Caco-2 (cell line): ENCODE results near the gene TRAPPC14. TPM values are rescaled to one million over a fixed set of nuclear protein-coding genes. Genes with fewer than 3 reads are reported as not detected.

Source experiments
- BruUV-seq: library from RNA; stranded (reverse); fragments of 400-500 nt; replicated peaks from 2 replicates; lab custom pipeline; 2021; lab: Mats Ljungman, UMichigan
- CTCF ChIA-PET: fragments of 300-600 bp; sonication (Branson Sonifier 250); formaldehyde crosslinking; loops from one replicate; lab custom pipeline; 2022; ENCODE audit warnings: antibody characterized with exemption; lab: Charles Lee
- POLR2A ChIA-PET: fragments of 300-600 bp; sonication (Branson Sonifier 250); formaldehyde crosslinking; loops from one replicate; lab custom pipeline; 2022; ENCODE audit warnings: antibody characterized with exemption; lab: Charles Lee
- DNase-seq, 2 experiments: peaks; one replicate each; pipeline versions ENCODE4 v3.0.0 to v3.0.0-alpha.2; 2020 to 2022
- H3K27me3 ChIP-seq: replicated peaks from 2 replicates; pipeline ENCODE4 v1.6.0; 2011; ENCODE audit warnings: low read length; ENCODE audit not compliant: control insufficient read depth, insufficient read depth
- H3K36me3 ChIP-seq: 2 replicates; pipeline ENCODE4 v1.5.1; 2011; ENCODE audit warnings: low read length; ENCODE audit not compliant: control insufficient read depth, insufficient read depth
- H3K4me1 ChIP-seq: fragments of 250-450 bp; sonication (Bioruptor Pico); 2 replicates; pipeline ENCODE4 v1.5.1; 2020; ENCODE audit warnings: mild to moderate bottlenecking
- H3K4me3 ChIP-seq: 2 replicates; pipeline ENCODE4 v1.5.1; 2011; ENCODE audit warnings: low read depth, mild to moderate bottlenecking, control low read depth, low read length
- H3K9me3 ChIP-seq: fragments of 250-450 bp; sonication (Bioruptor Pico); 2 replicates; pipeline ENCODE4 v1.5.1; 2020; ENCODE audit warnings: mild to moderate bottlenecking, moderate library complexity
- H3K27ac Mint-ChIP-seq: one replicate; pipeline ENCODE4 v1.8.0; 2022; ENCODE audit warnings: mixed read lengths; ENCODE audit not compliant: unreplicated experiment
- H3K27me3 Mint-ChIP-seq: one replicate; pipeline ENCODE4 v1.8.0; 2022; ENCODE audit warnings: mixed read lengths; ENCODE audit not compliant: insufficient read depth, unreplicated experiment
- H3K36me3 Mint-ChIP-seq: one replicate; pipeline ENCODE4 v1.8.0; 2022; ENCODE audit warnings: mild to moderate bottlenecking, mixed read lengths; ENCODE audit not compliant: insufficient read depth, unreplicated experiment
- H3K4me1 Mint-ChIP-seq: one replicate; pipeline ENCODE4 v1.8.0; 2022; ENCODE audit warnings: low read depth, mixed read lengths; ENCODE audit not compliant: unreplicated experiment
- H3K4me3 Mint-ChIP-seq: one replicate; pipeline ENCODE4 v1.8.0; 2022; ENCODE audit warnings: mild to moderate bottlenecking, moderate library complexity, mixed read lengths; ENCODE audit not compliant: unreplicated experiment
- H3K9me3 Mint-ChIP-seq: one replicate; pipeline ENCODE4 v1.8.0; 2022; ENCODE audit warnings: mixed read lengths; ENCODE audit not compliant: unreplicated experiment
- intact Hi-C: fragments of 100-400 bp; cut with micrococcal nuclease; formaldehyde crosslinking; loops from one replicate; pipeline ENCODE4 v1.10.0; 2022; ENCODE audit not compliant: unreplicated experiment
- total RNA-seq: library from RNA; stranded (reverse); gene quantifications from 2 replicates; pipeline ENCODE4 v1.2.3, GENCODE V29; 2022
- TF ChIP-seq, protein P1 (sequence below), 2 experiments: fragments of 200-600 bp in 1 of 2; IDR thresholded peaks; 1 replicate in 1 of 2; 2 replicates in 1 of 2; pipeline versions ENCODE4 v1.5.1 to v1.8.0; 2011 to 2022; ENCODE audit warnings: antibody characterized with exemption in 1 of 2, control low read depth in 1 of 2, inconsistent platforms in 1 of 2, low read depth in 1 of 2, low read length in 1 of 2, mild to moderate bottlenecking in 1 of 2, moderate library complexity in 1 of 2; ENCODE audit not compliant: insufficient read depth in 1 of 2, severe bottlenecking in 1 of 2, unreplicated experiment in 1 of 2

TRAPPC14 gene
- total RNA-seq, 1 experiment from 2014 or later, result 23.2 TPM

DNA sequence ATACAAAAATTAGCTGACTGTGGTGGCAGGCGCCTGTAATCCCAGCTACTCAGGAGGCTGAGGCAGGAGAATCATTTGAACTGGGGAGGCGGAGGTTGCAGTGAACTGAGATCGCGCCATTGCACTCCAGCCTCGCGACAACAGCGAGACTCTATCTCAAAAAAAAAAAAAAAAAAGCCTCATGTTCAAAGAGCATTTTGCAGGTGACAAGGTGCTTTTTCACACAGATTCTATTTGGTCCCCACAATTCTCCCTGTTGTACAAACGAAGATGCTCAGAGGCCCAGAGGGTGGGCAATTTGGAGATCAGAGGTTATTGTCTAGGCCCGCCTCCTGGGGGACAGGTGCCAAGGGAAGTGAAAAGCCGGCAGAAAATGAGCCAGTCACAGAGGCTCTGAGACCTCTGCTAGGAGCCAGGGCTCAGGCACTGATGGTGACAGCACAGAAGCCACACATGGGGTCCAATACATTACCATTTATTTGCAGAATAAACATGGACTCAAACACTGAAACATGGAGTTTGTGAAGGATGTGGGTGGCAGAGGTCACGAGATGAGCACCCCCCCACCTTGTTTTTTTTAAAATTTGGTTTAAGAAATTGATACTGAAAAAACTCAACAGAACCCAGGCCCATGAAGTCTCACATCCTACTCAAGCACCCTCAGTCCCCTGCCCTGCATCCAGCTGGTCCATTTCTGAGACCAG lies 10.8 kb upstream of the TRAPPC14 start:
- intact Hi-C loops, result no loop called here
- Histone ChIP-seq H3K36me3 (no peaks in the 10 kb centered on the region), H3K4me3 (no peak overlapping the region), H3K27me3 (no peaks in the 10 kb centered on the region), H3K4me1 (peaks cover 19% of the 10 kb centered on the region), H3K9me3 (no peaks in the 10 kb centered on the region)
- no peaks in the 10 kb centered on the region for H3K9me3 Mint-ChIP-seq
- H3K27me3 Mint-ChIP-seq, result no peaks in the 10 kb centered on the region
- no peak overlapping the region for H3K27ac Mint-ChIP-seq
- no peaks in the 10 kb centered on the region for H3K36me3 Mint-ChIP-seq
- peaks cover 33% of the 10 kb centered on the region for H3K4me1 Mint-ChIP-seq
- BruUV-seq, result no TSS peak
- POLR2A ChIA-PET, result no interaction called here
- CTCF ChIA-PET, result interaction anchor here (0.6 kb wide), 1 partner anchor 104 kb away, joined by 3 read pairs; no protein-coding TSS in a partner anchor
- no peak for DNase-seq
- TF ChIP-seq, protein P1, sequence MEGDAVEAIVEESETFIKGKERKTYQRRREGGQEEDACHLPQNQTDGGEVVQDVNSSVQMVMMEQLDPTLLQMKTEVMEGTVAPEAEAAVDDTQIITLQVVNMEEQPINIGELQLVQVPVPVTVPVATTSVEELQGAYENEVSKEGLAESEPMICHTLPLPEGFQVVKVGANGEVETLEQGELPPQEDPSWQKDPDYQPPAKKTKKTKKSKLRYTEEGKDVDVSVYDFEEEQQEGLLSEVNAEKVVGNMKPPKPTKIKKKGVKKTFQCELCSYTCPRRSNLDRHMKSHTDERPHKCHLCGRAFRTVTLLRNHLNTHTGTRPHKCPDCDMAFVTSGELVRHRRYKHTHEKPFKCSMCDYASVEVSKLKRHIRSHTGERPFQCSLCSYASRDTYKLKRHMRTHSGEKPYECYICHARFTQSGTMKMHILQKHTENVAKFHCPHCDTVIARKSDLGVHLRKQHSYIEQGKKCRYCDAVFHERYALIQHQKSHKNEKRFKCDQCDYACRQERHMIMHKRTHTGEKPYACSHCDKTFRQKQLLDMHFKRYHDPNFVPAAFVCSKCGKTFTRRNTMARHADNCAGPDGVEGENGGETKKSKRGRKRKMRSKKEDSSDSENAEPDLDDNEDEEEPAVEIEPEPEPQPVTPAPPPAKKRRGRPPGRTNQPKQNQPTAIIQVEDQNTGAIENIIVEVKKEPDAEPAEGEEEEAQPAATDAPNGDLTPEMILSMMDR (IDR thresholded peaks at IDR 0.05; ENCODE audit: insufficient read depth in 1 of 2, low read depth in 1 of 2, low read length in 1 of 2, severe bottlenecking in 1 of 2, unreplicated experiment in 1 of 2), result no peak
- no peak overlapping the region for H3K4me3 Mint-ChIP-seq

DNA sequence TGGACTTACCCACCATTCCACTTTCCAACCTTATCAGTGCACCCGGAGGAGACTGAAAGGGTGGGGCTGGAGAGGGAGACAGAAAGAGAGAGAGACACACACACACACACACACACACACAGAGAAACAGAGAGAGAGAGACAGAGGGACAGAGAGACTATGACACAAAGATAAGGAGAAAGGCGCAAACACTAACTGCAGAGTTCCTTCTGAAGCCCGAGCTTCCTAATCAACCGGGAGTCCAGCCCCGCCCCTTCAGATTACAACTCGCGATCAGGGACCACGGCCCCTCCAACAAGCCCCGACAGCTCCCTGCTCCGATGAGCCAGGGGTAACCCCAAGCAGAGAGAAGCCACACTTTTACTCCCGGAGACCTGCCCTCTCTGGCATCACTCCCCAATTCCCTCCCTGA lies 9.4 kb upstream of the TRAPPC14 start:
- Histone ChIP-seq H3K9me3 (no peaks in the 10 kb centered on the region), H3K27me3 (no peaks in the 10 kb centered on the region), H3K4me1 (peaks cover 29% of the 10 kb centered on the region), H3K36me3 (no peaks in the 10 kb centered on the region), H3K4me3 (peak overlapping the region; percentile 2; the same call in 1 of the 2 replicates)
- TF ChIP-seq, protein P1 (IDR thresholded peaks at IDR 0.05; ENCODE audit: insufficient read depth in 1 of 2, low read depth in 1 of 2, low read length in 1 of 2, severe bottlenecking in 1 of 2, unreplicated experiment in 1 of 2), result no peak
- CTCF ChIA-PET, result interaction anchor here (0.6 to 1.1 kb wide), 3 partner anchors 11 to 21 kb away, joined by 3 to 7 read pairs (median 4); partner anchors contain the start of gene LAMTOR4
- Mint-ChIP-seq H3K4me3 (peak overlapping the region; percentile 71), H3K27me3 (no peaks in the 10 kb centered on the region), H3K36me3 (no peaks in the 10 kb centered on the region), H3K4me1 (peaks cover 39% of the 10 kb centered on the region), H3K9me3 (no peaks in the 10 kb centered on the region), H3K27ac (no peak overlapping the region)
- POLR2A ChIA-PET, result interaction anchor here (1.3 kb wide), 1 partner anchor 10 kb away, joined by 5 read pairs; no protein-coding TSS in a partner anchor
- DNase-seq, result no peak
- no TSS peak for BruUV-seq
- intact Hi-C loops, result no loop called here

DNA sequence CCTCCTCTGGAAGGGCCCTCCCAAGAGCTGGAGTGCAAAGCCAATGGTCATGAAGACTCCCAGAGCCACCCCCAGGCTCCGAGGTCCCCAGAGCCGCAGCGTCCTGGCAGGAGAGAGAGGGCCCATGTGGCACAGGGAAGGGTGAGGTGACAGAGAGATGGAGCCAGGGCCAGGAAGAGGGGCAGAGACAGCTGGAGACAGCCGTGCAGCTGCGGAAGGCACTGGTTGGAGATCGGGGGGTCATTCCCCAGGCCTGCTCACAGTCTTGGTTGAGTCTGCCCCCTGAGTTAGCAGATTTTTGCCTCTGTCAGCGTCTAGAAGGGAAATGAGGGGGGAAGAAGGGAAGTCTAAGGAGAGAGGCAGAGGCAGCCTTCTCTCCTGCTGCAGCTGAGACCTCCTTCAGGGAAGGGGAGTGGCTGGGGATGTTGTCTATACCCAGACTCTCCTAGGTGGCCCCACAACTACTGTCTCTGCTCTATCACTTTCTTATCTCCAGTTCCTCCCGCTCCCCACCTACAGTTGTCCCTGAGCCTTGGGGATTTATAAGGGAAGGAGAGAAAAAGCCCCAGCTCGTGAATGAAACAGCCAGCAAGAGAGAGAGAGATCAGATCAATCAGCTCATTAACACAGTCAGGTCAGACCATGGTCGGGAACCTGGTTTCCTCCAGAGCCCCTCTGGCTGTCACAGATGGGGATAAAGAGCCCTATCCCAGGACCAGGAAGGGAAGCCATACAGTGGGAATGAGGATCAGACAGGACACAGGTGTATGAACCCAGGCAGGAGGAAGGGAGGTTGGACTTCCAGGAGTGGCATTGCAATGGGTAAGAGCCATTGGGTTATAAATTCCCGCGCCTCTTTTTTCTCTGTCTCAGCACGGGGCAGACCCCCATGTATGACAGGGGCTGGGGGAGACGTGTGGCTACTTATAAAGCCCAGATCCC lies 8.7 kb upstream of the TRAPPC14 start:
- CTCF ChIA-PET, result interaction anchor here (0.6 to 1.1 kb wide), 3 partner anchors 10 to 22 kb away, joined by 3 to 7 read pairs (median 4); no protein-coding TSS in a partner anchor
- TF ChIP-seq, protein P1 (IDR thresholded peaks at IDR 0.05; ENCODE audit: insufficient read depth in 1 of 2, low read depth in 1 of 2, low read length in 1 of 2, severe bottlenecking in 1 of 2, unreplicated experiment in 1 of 2), result no peak
- no peaks in the 10 kb centered on the region for H3K27me3 Mint-ChIP-seq
- H3K4me3 Mint-ChIP-seq, result peak overlapping the region; percentile 71
- H3K4me1 Mint-ChIP-seq, result peaks cover 44% of the 10 kb centered on the region
- no TSS peak for BruUV-seq
- intact Hi-C loops, result no loop called here
- H3K4me3 ChIP-seq, result no peak overlapping the region
- no peaks in the 10 kb centered on the region for H3K9me3 ChIP-seq
- no peak for DNase-seq
- no peaks in the 10 kb centered on the region for H3K36me3 Mint-ChIP-seq
- no peak overlapping the region for H3K27ac Mint-ChIP-seq
- no peaks in the 10 kb centered on the region for H3K27me3 ChIP-seq
- POLR2A ChIA-PET, result interaction anchor here (1.0 to 1.3 kb wide), 2 partner anchors 9 to 12 kb away, joined by 3 to 5 read pairs; no protein-coding TSS in a partner anchor
- H3K4me1 ChIP-seq, result peaks cover 32% of the 10 kb centered on the region
- H3K9me3 Mint-ChIP-seq, result no peaks in the 10 kb centered on the region
- H3K36me3 ChIP-seq, result no peaks in the 10 kb centered on the region
